Trophoblast cell (in vitro differentiated cells and primary cell): ENCODE measurements around the gene ARPP21.

Experiments used
- DNase-seq, 2 donors: peaks; one replicate each; pipeline ENCODE4 v3.0.0-alpha.2; 2016
- H2AFZ ChIP-seq: 2 replicates; pipeline ENCODE4 v1.6.1; 2013; ENCODE audit warnings: low read length, moderate library complexity, mild to moderate bottlenecking; ENCODE audit not compliant: insufficient read depth, poor library complexity
- H2AK5ac ChIP-seq: 2 replicates; pipeline ENCODE4 v1.6.1; 2013; ENCODE audit warnings: mild to moderate bottlenecking, low read length
- H2BK120ac ChIP-seq: 2 replicates; pipeline ENCODE4 v1.6.1; 2013; ENCODE audit warnings: low read length, mild to moderate bottlenecking, moderate library complexity; ENCODE audit not compliant: insufficient read depth, poor library complexity
- H2BK12ac ChIP-seq: 2 replicates; pipeline ENCODE4 v1.6.1; 2013; ENCODE audit warnings: mild to moderate bottlenecking, low read length, moderate library complexity
- H2BK5ac ChIP-seq: 2 replicates; pipeline ENCODE4 v1.6.1; 2013; ENCODE audit warnings: low read length, low read depth, moderate library complexity, mild to moderate bottlenecking; ENCODE audit not compliant: poor library complexity
- H3K14ac ChIP-seq: 2 replicates; pipeline ENCODE4 v1.6.1; 2013; ENCODE audit warnings: mild to moderate bottlenecking, low read length
- H3K18ac ChIP-seq: 2 replicates; pipeline ENCODE4 v1.6.1; 2013; ENCODE audit warnings: mild to moderate bottlenecking, low read length
- H3K23ac ChIP-seq: 2 replicates; pipeline ENCODE4 v1.6.1; 2013; ENCODE audit warnings: low read length
- H3K27ac ChIP-seq: 2 replicates; pipeline ENCODE4 v1.5.1; 2013; ENCODE audit warnings: low read depth, mild to moderate bottlenecking, inconsistent platforms, low read length, moderate library complexity
- H3K27me3 ChIP-seq: 2 replicates; pipeline ENCODE4 v1.6.1; 2013; ENCODE audit warnings: inconsistent platforms, mild to moderate bottlenecking, low read length, moderate library complexity; ENCODE audit not compliant: insufficient read depth
- H3K36me3 ChIP-seq, 2 experiments: 1 replicate in 1 of 2; 2 replicates in 1 of 2; pipeline ENCODE4 v1.6.1; 2013; ENCODE audit warnings: low read length in 2 of 2, mild to moderate bottlenecking in 2 of 2, moderate library complexity in 1 of 2; ENCODE audit not compliant: insufficient read depth in 2 of 2, control insufficient read depth in 1 of 2
- H3K4ac ChIP-seq: 2 replicates; pipeline ENCODE4 v1.6.1; 2013; ENCODE audit warnings: low read depth, mild to moderate bottlenecking, low read length, moderate library complexity
- H3K4me1 ChIP-seq, 2 experiments: 1 replicate in 1 of 2; 2 replicates in 1 of 2; pipeline ENCODE4 v1.6.1; 2013; ENCODE audit warnings: low read length in 2 of 2, mild to moderate bottlenecking in 2 of 2, moderate library complexity in 1 of 2; ENCODE audit not compliant: insufficient read depth in 2 of 2, control insufficient read depth in 1 of 2
- H3K4me2 ChIP-seq: 2 replicates; pipeline ENCODE4 v1.6.1; 2013; ENCODE audit warnings: inconsistent platforms, mild to moderate bottlenecking, low read length, moderate library complexity
- H3K4me3 ChIP-seq: 2 replicates; pipeline ENCODE4 v1.5.1; 2013; ENCODE audit warnings: mild to moderate bottlenecking, low read depth, low read length, inconsistent platforms
- H3K79me1 ChIP-seq: one replicate; pipeline ENCODE4 v1.6.1; 2013; ENCODE audit warnings: low read length
- H3K79me2 ChIP-seq: 2 replicates; pipeline ENCODE4 v1.6.1; 2013; ENCODE audit warnings: low read length, mild to moderate bottlenecking; ENCODE audit not compliant: control insufficient read depth, insufficient read depth, poor library complexity
- H3K9ac ChIP-seq: 2 replicates; pipeline ENCODE4 v1.6.1; 2013; ENCODE audit warnings: mild to moderate bottlenecking, low read length
- H3K9me3 ChIP-seq: 2 replicates; pipeline ENCODE4 v1.6.1; 2013; ENCODE audit warnings: low read depth, mild to moderate bottlenecking, control low read depth, inconsistent platforms, low read length; ENCODE audit not compliant: insufficient read depth
- H4K12ac ChIP-seq: 2 replicates; pipeline ENCODE4 v1.6.1; 2013; ENCODE audit warnings: low read depth, mild to moderate bottlenecking, low read length, moderate library complexity
- H4K8ac ChIP-seq: 2 replicates; pipeline ENCODE4 v1.6.1; 2013; ENCODE audit warnings: low read depth, mild to moderate bottlenecking, low read length, moderate library complexity
- H4K91ac ChIP-seq: one replicate; pipeline ENCODE4 v1.6.1; 2013; ENCODE audit warnings: low read depth, mild to moderate bottlenecking, low read length, moderate library complexity
- WGBS: extraction: QIAGEN DNeasy Blood & Tissue Kit; methylation state at CpG from one replicate; pipeline ENCODE4 v1.1.7; 2013; ENCODE audit warnings: missing lambda C conversion rate; ENCODE audit not compliant: insufficient read length, insufficient coverage; ENCODE audit errors: extremely low coverage; 5-methylcytosine and 5-hydroxymethylcytosine counted together

Gene ARPP21

DNA sequence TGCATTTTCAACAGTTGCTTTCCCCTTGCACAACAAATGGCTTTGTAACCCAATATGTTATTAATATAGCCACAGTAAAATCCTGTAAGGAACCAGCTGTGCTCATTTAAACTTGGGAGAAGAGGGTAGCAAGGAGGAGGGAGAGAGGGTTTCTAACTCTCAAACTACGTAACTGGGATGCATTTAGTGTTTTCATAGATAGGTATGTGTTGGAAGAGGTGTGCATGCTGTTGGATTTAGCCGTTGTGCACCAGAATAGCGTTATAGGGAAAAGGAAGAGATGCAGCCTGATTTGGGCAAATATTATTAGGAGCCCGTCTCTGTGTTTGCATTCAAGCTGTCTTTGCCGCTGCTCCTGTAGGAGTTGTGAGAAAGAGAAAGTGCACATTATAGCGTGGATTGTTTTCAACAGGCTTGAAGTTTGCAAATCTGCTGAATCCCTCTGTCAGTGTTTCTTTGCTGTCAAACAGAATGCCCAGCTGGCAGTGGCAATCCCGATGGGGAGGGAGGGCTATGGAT, 39.4 kb downstream of the ARPP21 start:
- Histone ChIP-seq H2BK12ac (no peak overlapping the region), H2BK120ac (no peak overlapping the region), H3K79me2 (no peaks in the 10 kb centered on the region), H4K8ac (no peak overlapping the region), H3K9ac (no peak overlapping the region), H2BK5ac (no peak overlapping the region), H3K79me1 (no peaks in the 10 kb centered on the region), H3K27me3 (no peaks in the 10 kb centered on the region), H3K4ac (no peak overlapping the region), H4K12ac (no peak overlapping the region), H3K23ac (no peak overlapping the region), H3K4me2 (no peak overlapping the region), H2AK5ac (no peak overlapping the region), H3K4me3 (no peak overlapping the region), H3K18ac (no peak overlapping the region), H3K4me1 (no peaks in the 10 kb centered on the region), H4K91ac (no peak overlapping the region), H3K36me3 (no peaks in the 10 kb centered on the region), H3K9me3 (no peaks in the 10 kb centered on the region), H2AFZ (no peak overlapping the region), H3K14ac (no peak overlapping the region), H3K27ac (no peak overlapping the region)
- no peak for DNase-seq
- no CpG with 5 or more reads among the region's 7 CpGs for WGBS

DNA sequence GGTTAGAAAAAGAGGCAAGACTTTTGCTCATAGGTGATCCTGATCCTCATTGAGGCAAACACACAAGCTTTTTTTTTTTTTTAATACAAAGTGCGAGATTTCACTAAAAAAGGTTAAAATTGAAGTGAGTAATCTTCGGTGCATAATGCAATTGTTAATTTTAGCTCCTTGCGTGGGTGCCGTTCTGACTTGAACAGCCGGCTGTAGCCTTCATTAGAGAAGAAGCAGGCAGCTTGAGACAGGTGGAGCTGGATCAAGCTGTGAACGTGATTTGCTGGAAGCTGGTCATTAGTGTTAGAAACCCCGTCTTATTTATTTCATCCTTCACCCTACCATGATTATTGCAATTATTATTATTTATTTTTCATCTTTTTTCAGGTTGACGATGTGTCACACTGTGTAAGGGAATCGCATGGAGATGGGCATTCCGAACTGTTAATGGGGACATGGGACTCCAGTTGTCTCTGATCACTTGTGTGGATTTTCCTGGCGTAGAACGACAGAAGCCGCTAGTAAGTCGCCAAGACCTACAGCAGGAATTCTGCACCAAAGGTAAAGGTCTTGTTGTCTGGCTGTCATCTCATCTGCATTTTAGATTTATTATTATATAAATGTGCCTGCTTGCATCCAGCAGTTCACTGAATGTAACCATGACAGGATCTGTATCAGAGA, 40.2 kb downstream of the ARPP21 start:
- H3K23ac ChIP-seq = no peak overlapping the region
- no peaks in the 10 kb centered on the region for H3K36me3 ChIP-seq
- WGBS = no CpG with 5 or more reads among the region's 14 CpGs
- no peak overlapping the region for H2BK12ac ChIP-seq
- no peak overlapping the region for H2BK120ac ChIP-seq
- no peaks in the 10 kb centered on the region for H3K9me3 ChIP-seq
- H4K8ac ChIP-seq = no peak overlapping the region
- no peaks in the 10 kb centered on the region for H3K79me1 ChIP-seq
- H3K27me3 ChIP-seq = no peaks in the 10 kb centered on the region
- no peak overlapping the region for H3K18ac ChIP-seq
- no peak overlapping the region for H3K14ac ChIP-seq
- H2BK5ac ChIP-seq = no peak overlapping the region
- H3K79me2 ChIP-seq = no peaks in the 10 kb centered on the region
- H3K4me3 ChIP-seq = no peak overlapping the region
- H4K12ac ChIP-seq = no peak overlapping the region
- H3K4ac ChIP-seq = no peak overlapping the region
- no peak overlapping the region for H4K91ac ChIP-seq
- H3K4me1 ChIP-seq = no peaks in the 10 kb centered on the region
- no peak for DNase-seq
- H3K27ac ChIP-seq = no peak overlapping the region
- no peak overlapping the region for H3K9ac ChIP-seq
- H2AK5ac ChIP-seq = no peak overlapping the region
- no peak overlapping the region for H2AFZ ChIP-seq
- H3K4me2 ChIP-seq = no peak overlapping the region

DNA sequence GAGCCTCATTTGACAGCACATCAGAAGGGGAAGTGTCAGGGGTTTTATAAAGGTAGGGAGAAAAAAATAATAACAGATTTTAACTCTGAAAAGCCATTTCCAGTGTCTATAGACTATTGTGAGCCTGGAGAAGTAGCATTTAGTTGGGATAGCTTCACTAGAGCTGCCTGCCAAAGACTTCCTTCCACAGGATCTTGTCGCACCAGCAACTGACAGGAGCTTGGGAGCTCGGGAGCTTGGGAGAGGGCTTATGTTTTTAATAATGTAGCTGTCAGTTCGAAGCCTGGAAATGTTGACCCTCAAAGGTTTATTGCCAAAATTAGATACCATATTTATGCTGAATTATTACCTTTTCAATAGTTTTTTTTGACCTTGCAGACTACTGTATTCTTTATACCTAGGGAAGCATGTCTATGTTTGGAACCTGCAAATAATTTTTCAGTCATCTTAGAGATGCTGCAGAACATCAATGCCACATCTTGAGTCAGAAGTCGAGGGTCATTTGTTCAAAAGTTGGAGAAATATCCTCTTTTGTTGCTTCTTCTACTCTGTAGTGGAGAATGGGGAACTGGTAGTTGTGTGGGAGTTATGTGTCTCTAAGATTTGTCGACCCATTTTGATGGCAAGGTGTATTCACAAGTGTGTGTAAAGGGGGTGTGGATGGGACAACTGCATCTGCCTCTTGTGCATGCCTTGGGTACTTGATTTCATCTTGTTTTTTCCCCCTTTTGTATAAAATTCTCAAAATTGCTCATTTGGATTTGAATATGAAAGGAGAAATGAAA, 41.7 kb downstream of the ARPP21 start:
- no peak overlapping the region for H2BK12ac ChIP-seq
- no peak overlapping the region for H2BK5ac ChIP-seq
- H2BK120ac ChIP-seq = no peak overlapping the region
- no peak overlapping the region for H3K4ac ChIP-seq
- H3K79me2 ChIP-seq = no peaks in the 10 kb centered on the region
- no peaks in the 10 kb centered on the region for H3K79me1 ChIP-seq
- no peaks in the 10 kb centered on the region for H3K9me3 ChIP-seq
- DNase-seq = no peak
- no peaks in the 10 kb centered on the region for H3K27me3 ChIP-seq
- no peaks in the 10 kb centered on the region for H3K4me1 ChIP-seq
- H3K9ac ChIP-seq = no peak overlapping the region
- H2AFZ ChIP-seq = no peak overlapping the region
- no peak overlapping the region for H4K91ac ChIP-seq
- H3K14ac ChIP-seq = no peak overlapping the region
- no peak overlapping the region for H3K4me3 ChIP-seq
- no peak overlapping the region for H3K23ac ChIP-seq
- H3K18ac ChIP-seq = no peak overlapping the region
- no peak overlapping the region for H3K4me2 ChIP-seq
- no peak overlapping the region for H2AK5ac ChIP-seq
- H3K36me3 ChIP-seq = no peaks in the 10 kb centered on the region
- WGBS = no CpG with 5 or more reads among the region's 5 CpGs
- H4K12ac ChIP-seq = no peak overlapping the region
- H3K27ac ChIP-seq = no peak overlapping the region
- H4K8ac ChIP-seq = no peak overlapping the region

DNA sequence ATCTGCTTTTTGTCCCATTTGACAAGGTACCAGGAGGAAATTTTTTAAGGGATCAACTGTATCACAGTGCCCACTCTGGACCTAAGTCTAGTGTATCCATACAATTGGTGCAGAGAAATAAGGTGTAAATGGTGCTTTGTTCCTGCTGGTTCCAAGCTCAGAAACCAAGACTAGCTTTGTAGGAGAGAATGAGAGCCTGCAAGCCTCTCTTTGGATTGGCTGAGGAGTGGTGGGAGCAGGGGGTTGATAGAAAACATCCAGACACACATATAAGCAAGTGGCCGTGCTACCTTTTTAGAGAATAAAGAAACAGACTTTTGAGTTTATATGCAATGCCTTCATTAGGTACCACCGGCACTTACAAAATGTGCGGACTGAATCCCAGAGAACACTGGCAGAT, 45.8 kb downstream of the ARPP21 start:
- H4K91ac ChIP-seq = no peak overlapping the region
- no peak overlapping the region for H2AFZ ChIP-seq
- H4K8ac ChIP-seq = no peak overlapping the region
- H2BK5ac ChIP-seq = no peak overlapping the region
- H3K79me1 ChIP-seq = no peaks in the 10 kb centered on the region
- H3K9ac ChIP-seq = no peak overlapping the region
- no peak overlapping the region for H2AK5ac ChIP-seq
- DNase-seq = no peak
- H2BK120ac ChIP-seq = no peak overlapping the region
- no peak overlapping the region for H3K18ac ChIP-seq
- no peak overlapping the region for H3K14ac ChIP-seq
- no peak overlapping the region for H3K23ac ChIP-seq
- H2BK12ac ChIP-seq = no peak overlapping the region
- no peaks in the 10 kb centered on the region for H3K4me1 ChIP-seq
- no peaks in the 10 kb centered on the region for H3K79me2 ChIP-seq
- no peak overlapping the region for H4K12ac ChIP-seq
- H3K4me2 ChIP-seq = no peak overlapping the region
- no peaks in the 10 kb centered on the region for H3K36me3 ChIP-seq
- no peak overlapping the region for H3K27ac ChIP-seq
- no peaks in the 10 kb centered on the region for H3K9me3 ChIP-seq
- WGBS = no CpG with 5 or more reads among the region's 3 CpGs
- H3K4ac ChIP-seq = no peak overlapping the region
- no peak overlapping the region for H3K4me3 ChIP-seq
- no peaks in the 10 kb centered on the region for H3K27me3 ChIP-seq
